Hepatocyte (in vitro differentiated cells): ENCODE results near the gene KANK4.

Experiments
- EZH2 ChIP-seq: fragments of 200-600 bp; sonication (generic); IDR thresholded peaks from 2 replicates; pipeline ENCODE4 v1.6.1; 2016; ENCODE audit warnings: antibody characterized with exemption, mild to moderate bottlenecking, borderline replicate concordance
- TF ChIP-seq, protein P1 (sequence below): fragments of 200-600 bp; sonication (generic); IDR thresholded peaks from 2 replicates; pipeline ENCODE4 v1.5.1; 2016; ENCODE audit warnings: antibody characterized with exemption, mild to moderate bottlenecking; ENCODE audit not compliant: poor library complexity

DNA sequence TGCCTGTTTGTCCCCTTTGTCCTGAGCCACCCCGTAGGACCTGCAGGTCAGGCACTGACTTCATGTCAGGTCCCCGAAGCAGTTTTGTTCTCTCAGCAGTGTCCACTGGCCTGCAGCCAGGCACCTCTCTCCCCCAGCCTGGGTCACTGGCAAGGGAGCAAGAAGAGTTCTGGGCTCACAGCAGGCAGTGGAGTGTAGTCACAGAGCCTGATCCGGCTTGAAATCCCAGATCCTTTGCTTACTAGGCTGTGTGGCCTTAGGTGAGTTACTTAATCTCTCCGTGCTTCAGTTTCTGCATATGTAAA lies 90.4 kb downstream of the KANK4 start:
- TF ChIP-seq, protein P1, sequence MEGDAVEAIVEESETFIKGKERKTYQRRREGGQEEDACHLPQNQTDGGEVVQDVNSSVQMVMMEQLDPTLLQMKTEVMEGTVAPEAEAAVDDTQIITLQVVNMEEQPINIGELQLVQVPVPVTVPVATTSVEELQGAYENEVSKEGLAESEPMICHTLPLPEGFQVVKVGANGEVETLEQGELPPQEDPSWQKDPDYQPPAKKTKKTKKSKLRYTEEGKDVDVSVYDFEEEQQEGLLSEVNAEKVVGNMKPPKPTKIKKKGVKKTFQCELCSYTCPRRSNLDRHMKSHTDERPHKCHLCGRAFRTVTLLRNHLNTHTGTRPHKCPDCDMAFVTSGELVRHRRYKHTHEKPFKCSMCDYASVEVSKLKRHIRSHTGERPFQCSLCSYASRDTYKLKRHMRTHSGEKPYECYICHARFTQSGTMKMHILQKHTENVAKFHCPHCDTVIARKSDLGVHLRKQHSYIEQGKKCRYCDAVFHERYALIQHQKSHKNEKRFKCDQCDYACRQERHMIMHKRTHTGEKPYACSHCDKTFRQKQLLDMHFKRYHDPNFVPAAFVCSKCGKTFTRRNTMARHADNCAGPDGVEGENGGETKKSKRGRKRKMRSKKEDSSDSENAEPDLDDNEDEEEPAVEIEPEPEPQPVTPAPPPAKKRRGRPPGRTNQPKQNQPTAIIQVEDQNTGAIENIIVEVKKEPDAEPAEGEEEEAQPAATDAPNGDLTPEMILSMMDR = no peak
- no peak for TF ChIP-seq EZH2
